GM23248 (cell line): ENCODE data around the gene ADCY1. TPM values are rescaled to one million over a fixed set of nuclear protein-coding genes. Genes with fewer than 3 reads are reported as not detected.

Source experiments
- DNase-seq: peaks from one replicate; pipeline ENCODE4 v3.0.0-alpha.2; 2015
- H2AFZ ChIP-seq: fragments of 200-600 bp; sonication (generic); 2 replicates; pipeline ENCODE4 v1.6.1; 2016; ENCODE audit warnings: antibody characterized with exemption
- H3F3A ChIP-seq: fragments of 200-600 bp; sonication (generic); 2 replicates; pipeline ENCODE4 v1.6.1; 2016; ENCODE audit warnings: mild to moderate bottlenecking, antibody characterized with exemption, mixed run types; ENCODE audit not compliant: insufficient read depth
- H3K27ac ChIP-seq: fragments of 200-600 bp; sonication (generic); 2 replicates; pipeline ENCODE4 v1.5.1; 2016; ENCODE audit warnings: mild to moderate bottlenecking
- H3K27me3 ChIP-seq: fragments of 200-600 bp; sonication (generic); replicated peaks from 2 replicates; pipeline ENCODE4 v1.6.1; 2016; ENCODE audit warnings: mild to moderate bottlenecking; ENCODE audit not compliant: insufficient read depth
- H3K36me3 ChIP-seq: fragments of 200-600 bp; sonication (generic); 2 replicates; pipeline ENCODE4 v1.6.1; 2016; ENCODE audit warnings: low read depth, mild to moderate bottlenecking
- H3K4me1 ChIP-seq: fragments of 200-600 bp; sonication (generic); 2 replicates; pipeline ENCODE4 v1.6.1; 2016; ENCODE audit warnings: mild to moderate bottlenecking; ENCODE audit not compliant: insufficient read depth
- H3K4me2 ChIP-seq: fragments of 200-600 bp; sonication (generic); one replicate; pipeline ENCODE4 v1.6.1; 2016; ENCODE audit warnings: mild to moderate bottlenecking; ENCODE audit not compliant: unreplicated experiment
- H3K4me3 ChIP-seq: fragments of 200-600 bp; sonication (generic); 2 replicates; pipeline ENCODE4 v1.5.1; 2016; ENCODE audit warnings: mild to moderate bottlenecking
- H3K79me2 ChIP-seq: fragments of 200-600 bp; sonication (generic); 2 replicates; pipeline ENCODE4 v1.6.1; 2016; ENCODE audit warnings: mild to moderate bottlenecking; ENCODE audit not compliant: insufficient read depth
- H3K9ac ChIP-seq: fragments of 200-600 bp; sonication (generic); 2 replicates; pipeline ENCODE4 v1.6.1; 2016; ENCODE audit warnings: mild to moderate bottlenecking
- H3K9me2 ChIP-seq: fragments of 200-600 bp; sonication (generic); 2 replicates; pipeline ENCODE4 v1.6.1; 2016; ENCODE audit warnings: mixed run types, mild to moderate bottlenecking, moderate library complexity; ENCODE audit not compliant: insufficient read depth
- H3K9me3 ChIP-seq: fragments of 200-600 bp; sonication (generic); one replicate; pipeline ENCODE4 v1.6.1; 2017; ENCODE audit warnings: low read depth
- H4K20me1 ChIP-seq: fragments of 200-600 bp; sonication (generic); 2 replicates; pipeline ENCODE4 v1.6.0; 2016; ENCODE audit not compliant: insufficient read depth
- EZH2 ChIP-seq: fragments of 200-600 bp; sonication (generic); IDR thresholded peaks from 2 replicates; pipeline ENCODE4 v1.6.1; 2018; ENCODE audit warnings: antibody characterized with exemption, mild to moderate bottlenecking; ENCODE audit not compliant: insufficient read depth, poor library complexity, severe bottlenecking
- EZH2phosphoT487 ChIP-seq: fragments of 200-600 bp; sonication (generic); IDR thresholded peaks from 2 replicates; pipeline ENCODE4 v1.6.1; 2018; ENCODE audit warnings: antibody characterized with exemption, moderate library complexity, mild to moderate bottlenecking, low read depth; ENCODE audit not compliant: insufficient read depth
- WGBS, 2 experiments: methylation state at CpG; one replicate each; pipeline ENCODE4 v1.1.6; 2015 to 2017; ENCODE audit warnings: low lambda C conversion rate in 2 of 2, low coverage in 1 of 2; ENCODE audit errors: missing lambda C conversion rate in 2 of 2; 5-methylcytosine and 5-hydroxymethylcytosine counted together
- in situ Hi-C: fragments of 300-500 bp; cut with MboI; formaldehyde crosslinking; loops from 2 replicates; pipeline ENCODE4 v1.15.0; 2020
- polyA plus RNA-seq: library from polyadenylated mRNA; unstranded; fragments of >200 nt; fragmentation: Nextera tagmentation; extraction: Ambion mirVana; gene quantifications from 2 replicates; pipeline ENCODE4 v1.2.1, GENCODE V29; 2016
- total RNA-seq: library from RNA; depleted of rRNA; stranded (reverse); fragments of >200 nt; shearing (Covaris generic); gene quantifications from 2 replicates; pipeline ENCODE4 v1.2.3, GENCODE V29; 2014

The ADCY1 gene
- total and polyA plus RNA-seq, 2 experiments from 2014 or later = 0.11 TPM; not detected in 1

- 32 to 34% methylated on average over 3 to 5 of the region's 5 CpGs for WGBS, 2 experiments
- Histone ChIP-seq H3K9ac (no peak overlapping the region), H3K27me3 (peaks cover 9% of the 10 kb centered on the region), H3K4me2 (no peak overlapping the region), H2AFZ (no peak overlapping the region), H3K4me3 (no peak overlapping the region), H3K36me3 (no peaks in the 10 kb centered on the region), H3K27ac (no peak overlapping the region), H3F3A (no peaks in the 10 kb centered on the region), H3K4me1 (no peaks in the 10 kb centered on the region), H3K9me2 (no peaks in the 10 kb centered on the region), H3K9me3 (no peaks in the 10 kb centered on the region), H3K79me2 (no peaks in the 10 kb centered on the region), H4K20me1 (no peaks in the 10 kb centered on the region)
- TF ChIP-seq EZH2 (no peak), EZH2phosphoT487 (no peak)
- in situ Hi-C loops = no loop called here
- no peak for DNase-seq
Observed at GRCh38 chr7:45582136-45582749, 8.1 kb downstream of the ADCY1 start.

DNA sequence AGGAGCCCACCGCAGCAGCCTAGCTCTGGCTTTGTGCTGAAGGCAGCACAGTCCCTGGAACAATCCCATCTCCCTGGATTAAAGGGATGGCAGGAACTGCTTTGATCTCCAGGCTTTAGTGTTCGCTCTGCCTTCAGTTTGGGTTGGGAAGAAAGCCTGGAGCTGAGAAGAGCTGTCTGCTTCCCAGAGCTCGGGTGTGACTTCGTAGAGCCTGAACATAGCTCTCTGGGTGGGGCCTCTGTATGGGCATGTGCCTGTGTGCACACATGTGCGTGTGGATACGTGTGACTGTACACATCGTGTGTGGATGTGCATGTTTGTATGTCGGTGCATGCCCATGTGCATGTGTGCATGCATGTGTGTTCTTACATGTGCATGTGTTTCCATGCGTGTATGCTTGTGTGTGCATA is 8.7 kb downstream of the ADCY1 start:
- H3K4me3 ChIP-seq = no peak overlapping the region
- H4K20me1 ChIP-seq = no peaks in the 10 kb centered on the region
- H3F3A ChIP-seq = no peaks in the 10 kb centered on the region
- H3K9me3 ChIP-seq = no peaks in the 10 kb centered on the region
- no peaks in the 10 kb centered on the region for H3K36me3 ChIP-seq
- H2AFZ ChIP-seq = no peak overlapping the region
- no peak for TF ChIP-seq EZH2phosphoT487
- TF ChIP-seq EZH2 = no peak
- no peaks in the 10 kb centered on the region for H3K4me1 ChIP-seq
- H3K79me2 ChIP-seq = no peaks in the 10 kb centered on the region
- H3K4me2 ChIP-seq = no peak overlapping the region
- H3K9ac ChIP-seq = no peak overlapping the region
- no peaks in the 10 kb centered on the region for H3K9me2 ChIP-seq
- DNase-seq = no peak
- peaks cover 3% of the 10 kb centered on the region; the same call in 1 of the 2 replicates for H3K27me3 ChIP-seq
- 5 to 9% methylated on average over 9 of the region's 9 CpGs for WGBS, 2 experiments
- in situ Hi-C loops = no loop called here
- H3K27ac ChIP-seq = no peak overlapping the region

GRCh38 chr7:45583296-45583695 is 9.1 kb downstream of the ADCY1 start:
- no peak overlapping the region for H3K4me3 ChIP-seq
- whole genome bisulfite sequencing, 2 experiments = 49 to 92% methylated on average over 2 of the region's 2 CpGs
- H4K20me1 ChIP-seq = no peaks in the 10 kb centered on the region
- no peak overlapping the region for H3K9ac ChIP-seq
- no peaks in the 10 kb centered on the region for H3K9me2 ChIP-seq
- no peaks in the 10 kb centered on the region for H3F3A ChIP-seq
- H3K4me2 ChIP-seq = no peak overlapping the region
- in situ Hi-C loops = no loop called here
- TF ChIP-seq EZH2 (no peak), EZH2phosphoT487 (no peak)
- H3K4me1 ChIP-seq = no peaks in the 10 kb centered on the region
- H3K36me3 ChIP-seq = no peaks in the 10 kb centered on the region
- no peak overlapping the region for H2AFZ ChIP-seq
- DNase-seq = no peak
- peaks cover 1% of the 10 kb centered on the region; the same call in 1 of the 2 replicates for H3K27me3 ChIP-seq
- H3K79me2 ChIP-seq = no peaks in the 10 kb centered on the region
- no peaks in the 10 kb centered on the region for H3K9me3 ChIP-seq
- H3K27ac ChIP-seq = no peak overlapping the region

DNA sequence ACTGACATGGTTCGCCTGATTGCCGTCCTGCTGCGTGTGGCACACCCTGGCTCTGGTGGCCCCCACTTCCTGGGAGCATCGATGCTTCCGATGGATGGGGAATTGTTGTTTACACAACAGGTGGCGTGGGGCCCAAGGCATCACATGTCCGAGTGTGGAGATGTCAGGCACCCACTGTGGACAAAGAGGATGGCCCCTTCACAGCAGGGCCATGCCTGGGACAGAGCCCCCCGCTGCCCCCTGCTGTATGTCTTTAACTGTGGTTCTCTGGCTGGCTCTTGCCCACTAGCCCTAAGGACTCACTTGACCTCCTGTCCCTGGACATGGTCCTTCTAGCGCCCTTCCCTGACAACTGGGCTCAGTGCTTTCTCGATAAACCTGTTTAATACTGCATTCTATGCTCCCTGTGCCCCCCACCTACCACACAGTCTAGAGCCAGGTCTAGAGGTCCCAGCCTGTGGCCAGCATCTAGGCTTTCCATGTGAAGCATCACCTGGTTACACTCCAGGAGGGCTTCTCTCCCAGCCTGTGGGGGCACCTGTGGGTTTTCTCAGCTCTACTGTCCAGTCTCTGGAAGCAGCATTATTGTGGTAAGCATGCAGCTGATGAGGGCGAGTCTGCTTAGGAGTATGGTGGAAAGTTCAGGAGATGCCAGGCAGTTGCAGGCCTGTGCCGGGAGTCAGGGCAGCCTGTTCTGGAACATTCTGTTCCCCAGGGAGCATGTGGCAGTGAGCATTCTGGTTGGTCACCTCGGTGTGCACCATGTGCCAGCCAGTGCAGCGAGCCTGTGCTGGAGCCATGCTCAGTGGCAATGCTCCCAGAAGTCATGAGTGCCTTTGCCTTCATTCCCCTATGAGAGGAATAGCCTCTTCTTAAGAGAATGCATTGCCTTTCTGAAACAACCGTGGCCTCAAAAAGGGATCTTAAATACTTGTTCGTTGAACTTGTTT is 10.4 kb downstream of the ADCY1 start:
- Histone ChIP-seq H3K27me3 (peaks cover 5% of the 10 kb centered on the region; the same call in 1 of the 2 replicates), H3K36me3 (no peaks in the 10 kb centered on the region), H3K9ac (no peak overlapping the region), H3K9me3 (no peaks in the 10 kb centered on the region), H3K27ac (no peak overlapping the region), H3K4me3 (no peak overlapping the region), H4K20me1 (no peaks in the 10 kb centered on the region), H3K9me2 (no peaks in the 10 kb centered on the region), H3K4me2 (no peak overlapping the region), H3K79me2 (no peaks in the 10 kb centered on the region), H2AFZ (no peak overlapping the region), H3F3A (no peaks in the 10 kb centered on the region), H3K4me1 (no peaks in the 10 kb centered on the region)
- whole genome bisulfite sequencing, 2 experiments = 52 to 53% methylated on average over 16 of the region's 16 CpGs
- in situ Hi-C loops = no loop called here
- TF ChIP-seq EZH2phosphoT487 = no peak
- TF ChIP-seq EZH2 = no peak
- DNase-seq = no peak
